IPS-11a (cell line): Measurements from ENCODE around the gene TMEM129.
A peak's percentile ranks its signal among the peaks of the same experiment; 100 is the strongest.

Source experiments
- H3K4me3 ChIP-seq: one replicate; pipeline ENCODE4 v1.5.1; 2013; ENCODE audit warnings: low read depth, low read length, control low read depth

The TMEM129 gene, protein sequence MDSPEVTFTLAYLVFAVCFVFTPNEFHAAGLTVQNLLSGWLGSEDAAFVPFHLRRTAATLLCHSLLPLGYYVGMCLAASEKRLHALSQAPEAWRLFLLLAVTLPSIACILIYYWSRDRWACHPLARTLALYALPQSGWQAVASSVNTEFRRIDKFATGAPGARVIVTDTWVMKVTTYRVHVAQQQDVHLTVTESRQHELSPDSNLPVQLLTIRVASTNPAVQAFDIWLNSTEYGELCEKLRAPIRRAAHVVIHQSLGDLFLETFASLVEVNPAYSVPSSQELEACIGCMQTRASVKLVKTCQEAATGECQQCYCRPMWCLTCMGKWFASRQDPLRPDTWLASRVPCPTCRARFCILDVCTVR

DNA sequence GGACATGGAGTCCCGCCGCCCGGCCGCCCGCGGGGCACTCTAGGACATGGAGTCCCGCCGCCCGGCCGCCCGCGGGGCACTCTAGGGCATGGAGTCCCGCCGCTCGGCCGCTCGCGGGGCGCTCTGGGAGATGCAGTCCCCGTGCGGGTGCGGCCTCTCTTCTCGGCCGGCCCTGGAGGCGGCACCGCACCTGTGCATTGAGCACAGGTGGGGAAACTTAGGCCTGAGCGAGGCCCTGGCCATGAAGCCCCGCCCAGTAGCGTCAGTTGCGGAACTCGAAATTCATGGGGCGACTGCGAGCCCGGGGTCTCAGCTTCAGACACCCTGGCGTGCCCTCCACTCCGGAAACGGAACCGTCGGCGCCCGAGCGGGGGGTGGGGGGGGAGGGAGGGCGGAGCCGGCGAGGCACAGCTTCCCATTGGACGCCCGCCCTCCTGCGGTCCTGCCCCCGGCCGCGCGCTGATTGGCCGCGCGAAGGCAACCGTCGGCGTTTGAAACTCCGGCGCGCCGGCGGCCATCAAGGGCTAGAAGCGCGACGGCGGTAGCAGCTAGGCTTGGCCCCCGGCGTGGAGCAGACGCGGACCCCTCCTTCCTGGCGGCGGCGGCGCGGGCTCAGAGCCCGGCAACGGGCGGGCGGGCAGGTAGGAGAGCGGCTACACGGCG lies at the start of gene TMEM129, which contains the start of gene TACC3:
Gene TMEM129, minus strand, starts transcription at position 321 of the 663 bp plus-strand sequence. CDS start 486 bp downstream, outside the sequence.
Gene TACC3, plus strand, starts transcription at position 519 of the 663 bp plus-strand sequence. CDS start 1,901 bp downstream, outside the sequence.
- peak within 1 kb of the TSS; percentile 83 for H3K4me3 ChIP-seq

DNA sequence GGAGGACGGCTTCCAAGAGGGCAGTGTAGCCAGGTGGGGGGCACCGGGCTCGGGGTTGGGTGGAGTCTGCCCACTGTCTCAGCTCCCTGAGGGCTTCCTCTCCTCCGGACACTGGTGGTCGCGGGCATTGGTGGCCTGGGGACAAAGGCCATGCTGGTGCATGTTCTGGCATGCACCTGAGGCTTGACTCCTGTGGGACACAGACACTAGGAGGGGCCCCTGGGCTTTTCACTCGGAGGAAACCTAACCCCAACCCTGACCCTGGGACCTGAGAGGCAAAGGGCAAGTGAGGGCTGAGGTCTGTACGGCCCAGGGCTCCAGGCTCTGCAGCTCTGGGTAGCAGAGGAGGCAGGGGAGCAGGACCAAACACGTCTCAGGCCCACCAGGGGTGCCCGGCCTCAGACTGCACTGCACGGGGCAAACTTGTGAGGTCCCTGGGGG lies 49.7 kb upstream of the TMEM129 start:
- no peak overlapping the region for H3K4me3 ChIP-seq

DNA sequence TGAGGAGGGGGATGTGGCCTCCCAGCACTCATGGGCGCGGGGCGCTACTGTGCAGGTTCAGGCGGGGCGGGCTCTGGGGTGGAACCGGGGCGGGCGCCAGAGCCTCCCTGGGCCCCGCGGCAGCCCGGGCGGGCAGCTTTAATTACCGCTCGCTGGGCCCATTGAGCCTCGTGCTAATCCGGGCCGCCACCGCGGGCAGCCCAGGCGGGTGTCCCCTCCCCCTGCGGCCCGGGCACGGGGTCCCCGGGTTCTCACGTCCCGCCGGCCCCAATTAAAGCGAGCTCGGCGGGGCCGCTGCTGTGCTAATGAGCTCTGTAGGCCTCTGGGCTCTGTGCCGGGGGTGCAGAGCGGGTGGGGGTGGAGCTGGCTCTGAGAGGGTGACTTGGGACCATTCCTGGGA lies 49.1 kb upstream of the TMEM129 start:
- no peak overlapping the region for H3K4me3 ChIP-seq

DNA sequence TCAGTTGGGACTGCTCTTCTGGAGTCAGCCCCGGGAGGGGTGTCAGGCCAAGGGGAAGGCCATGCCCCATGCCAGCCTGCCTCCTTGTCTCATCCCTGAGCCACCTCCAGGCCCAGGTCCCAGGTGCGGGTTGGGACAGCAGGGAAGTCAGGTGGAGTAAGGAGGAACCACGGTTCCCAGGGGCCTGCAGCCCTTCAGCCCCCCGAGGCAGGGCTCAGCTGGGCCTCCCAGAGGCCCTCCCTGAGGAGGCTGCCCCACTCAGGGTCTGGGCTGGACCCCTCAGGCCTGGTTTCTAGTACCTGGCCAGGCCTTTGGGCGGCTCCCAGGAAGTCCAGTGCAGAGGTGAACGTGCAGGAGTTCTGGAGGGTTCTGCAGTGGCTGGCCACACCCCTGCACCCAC lies 48.6 kb upstream of the TMEM129 start:
- no peak overlapping the region for H3K4me3 ChIP-seq

DNA sequence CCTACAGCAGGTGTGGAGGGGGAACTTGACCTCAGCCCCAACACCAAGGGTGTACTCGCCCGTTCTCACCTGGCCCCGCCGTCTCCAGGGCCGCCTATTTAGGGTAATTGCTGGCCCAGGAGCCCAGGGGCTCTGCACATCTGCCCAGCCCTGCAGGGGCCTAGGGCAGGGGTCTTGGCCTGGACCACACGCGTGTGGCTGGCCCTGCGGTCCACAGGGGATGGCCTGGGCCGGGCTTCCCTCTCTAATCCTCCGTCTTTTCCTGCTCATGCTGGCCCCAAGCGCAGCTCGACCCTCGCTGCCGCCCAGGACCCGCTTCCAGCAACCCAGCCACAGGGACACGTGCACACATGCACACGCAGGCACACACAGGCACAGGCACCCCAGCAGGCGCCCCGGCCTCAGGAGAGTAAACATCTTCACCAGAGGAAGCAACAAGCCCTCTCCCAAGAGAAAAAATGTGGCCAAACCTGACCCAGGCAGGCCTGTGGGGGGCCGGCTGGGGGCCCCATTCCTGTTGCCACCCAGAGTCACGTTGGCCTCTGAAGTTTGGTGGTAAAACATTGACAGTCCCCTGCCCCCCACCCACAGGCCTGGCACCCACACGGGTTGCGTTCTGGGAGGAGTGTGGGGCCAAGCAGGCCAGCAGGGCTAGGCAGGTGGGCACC lies 47.4 kb upstream of the TMEM129 start:
- no peak overlapping the region for H3K4me3 ChIP-seq

DNA sequence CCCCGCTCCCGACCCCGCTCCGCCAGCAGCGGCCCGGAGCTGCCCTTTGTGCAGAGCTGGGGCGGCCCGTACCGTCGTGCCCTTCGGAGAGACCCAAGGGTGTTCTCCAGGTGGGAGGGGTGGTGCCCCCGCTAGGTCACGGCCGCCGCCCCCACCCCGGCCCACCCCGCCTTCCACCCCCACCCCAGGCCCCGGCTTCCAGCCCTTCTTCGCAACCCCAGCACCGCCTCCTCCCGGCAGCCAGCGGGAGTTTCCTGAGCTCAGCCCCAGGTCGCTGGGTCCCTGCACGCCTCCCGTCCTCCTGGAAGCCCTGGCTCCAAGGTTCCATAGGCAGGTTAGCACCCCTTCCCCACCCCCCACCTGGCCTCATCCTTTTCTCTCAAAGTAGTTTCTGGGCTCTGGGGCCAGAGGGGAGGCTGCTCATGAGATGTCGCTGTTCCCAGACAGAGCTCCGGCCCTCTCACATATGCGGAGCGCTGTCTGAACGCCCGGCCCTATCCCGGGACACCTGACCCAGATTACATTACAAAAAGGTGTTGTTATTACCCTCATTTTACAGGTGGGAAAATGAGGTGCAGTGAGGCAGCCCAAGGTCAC lies 46.7 kb upstream of the TMEM129 start:
- H3K4me3 ChIP-seq = peak overlapping the region; percentile 4

DNA sequence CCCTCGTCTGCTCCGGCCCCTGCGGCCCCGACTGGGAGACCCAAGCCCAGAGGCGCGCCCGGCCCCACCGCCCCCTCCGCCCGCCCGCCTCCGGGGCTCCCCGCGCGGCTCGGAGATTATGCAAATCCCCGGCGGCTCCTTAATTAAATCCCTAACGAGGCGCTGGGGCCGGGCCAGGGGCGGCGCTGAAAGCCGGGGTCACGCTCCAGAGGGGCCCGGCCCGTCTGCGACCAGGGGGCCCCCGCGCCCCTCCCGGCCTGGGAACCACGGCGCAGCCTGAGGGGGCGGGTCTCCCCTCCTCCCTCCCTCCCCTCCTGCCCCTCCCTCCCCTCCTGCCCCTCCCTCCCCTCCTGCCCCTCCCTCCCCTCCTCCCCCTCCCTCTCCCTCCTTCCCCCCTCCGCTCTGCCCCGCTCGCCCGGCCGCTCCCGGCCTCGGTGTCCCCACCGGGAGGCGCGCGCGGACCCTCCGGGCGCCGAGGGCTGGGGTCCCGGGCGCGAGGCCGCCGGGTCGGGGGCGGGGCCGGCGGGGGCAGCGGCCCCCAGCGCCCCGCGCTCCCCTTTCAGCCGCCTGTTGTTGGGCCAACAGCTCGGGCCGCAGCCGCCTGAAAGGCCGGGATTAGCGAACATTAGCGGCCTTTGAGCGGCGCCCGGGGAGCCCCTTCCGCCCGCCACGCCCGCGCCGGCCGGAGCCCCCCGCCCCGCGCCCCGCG lies 46.1 kb upstream of the TMEM129 start:
- no peak overlapping the region for H3K4me3 ChIP-seq

DNA sequence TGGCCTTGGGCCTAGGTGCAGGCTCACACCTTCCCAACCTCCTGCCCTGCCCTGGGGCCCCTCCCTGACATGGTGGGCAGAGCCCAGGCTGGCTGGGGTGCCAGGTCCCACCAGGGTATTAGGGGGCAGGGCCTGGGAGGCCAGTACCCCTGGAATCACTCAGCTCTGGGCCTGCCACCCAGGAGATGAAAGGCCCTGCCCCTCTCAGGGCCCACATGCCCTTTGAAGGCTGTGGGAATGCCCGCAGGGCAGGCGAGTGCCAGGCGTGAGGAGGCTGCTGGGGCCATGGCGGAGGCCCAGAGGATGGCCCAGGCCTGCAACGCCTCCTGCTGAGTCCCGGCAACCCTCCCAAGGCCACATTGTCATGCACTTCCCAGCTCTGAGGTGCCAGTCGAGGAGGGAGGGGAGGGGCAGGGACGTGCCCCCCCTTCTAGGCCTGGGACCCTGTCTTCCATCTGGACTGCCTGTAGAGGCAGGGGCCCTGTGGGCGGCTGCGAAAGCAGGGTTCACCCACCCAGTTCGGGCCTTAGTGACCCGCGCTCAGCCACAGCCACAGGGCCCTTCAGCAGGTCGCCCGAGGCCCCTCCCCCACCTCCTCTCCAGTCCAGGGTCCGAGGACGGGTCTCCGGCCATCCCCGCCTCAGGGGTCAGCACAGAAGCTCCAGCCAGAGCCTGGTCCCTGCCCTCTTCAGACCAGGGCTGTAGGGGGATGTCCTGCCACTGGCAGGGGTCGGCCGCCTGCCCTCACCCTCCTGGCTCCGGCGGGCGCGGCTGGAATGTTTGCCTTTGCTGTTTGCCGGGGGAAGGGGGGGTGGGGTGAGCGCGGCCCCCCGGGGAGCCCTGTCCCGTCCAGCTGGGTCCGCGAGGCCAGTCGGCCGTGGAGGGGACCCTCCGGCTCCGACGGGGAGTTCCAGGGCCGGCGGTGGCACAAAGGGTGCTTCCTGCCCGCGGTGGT lies 45.3 kb upstream of the TMEM129 start:
- H3K4me3 ChIP-seq = no peak overlapping the region

DNA sequence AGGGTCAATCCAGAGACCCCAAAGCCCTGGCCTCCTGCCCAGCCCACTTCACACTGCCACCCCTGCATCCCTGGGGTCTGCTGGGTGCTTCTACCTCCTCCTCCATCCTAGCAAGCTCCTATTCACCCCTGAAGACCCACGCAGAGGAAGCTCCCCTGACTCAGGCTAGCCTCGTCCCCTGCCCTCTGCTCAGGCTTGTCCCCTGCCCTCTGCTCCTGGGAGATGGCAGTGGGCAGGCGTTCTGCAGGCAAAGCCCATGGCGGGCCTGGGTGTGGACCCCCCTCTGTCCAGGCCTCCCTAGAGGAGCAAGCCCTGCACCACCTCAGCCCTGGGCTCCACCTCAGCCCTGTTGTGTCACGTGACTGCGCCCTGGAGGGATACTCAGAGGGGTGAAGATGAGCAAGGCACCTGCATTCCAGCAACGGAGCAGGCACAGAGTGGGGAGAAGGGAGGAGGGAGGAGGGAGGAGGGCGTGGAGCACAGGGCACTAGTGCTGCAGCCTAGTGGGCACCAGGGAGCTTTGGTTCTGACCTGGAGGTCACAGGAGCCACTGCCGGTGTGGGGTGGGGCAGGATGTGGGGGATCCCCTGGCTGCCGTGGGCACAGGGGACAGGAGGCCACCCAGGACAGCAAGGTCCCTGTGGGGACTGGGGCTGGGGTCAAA lies 44.4 kb upstream of the TMEM129 start:
- no peak overlapping the region for H3K4me3 ChIP-seq

DNA sequence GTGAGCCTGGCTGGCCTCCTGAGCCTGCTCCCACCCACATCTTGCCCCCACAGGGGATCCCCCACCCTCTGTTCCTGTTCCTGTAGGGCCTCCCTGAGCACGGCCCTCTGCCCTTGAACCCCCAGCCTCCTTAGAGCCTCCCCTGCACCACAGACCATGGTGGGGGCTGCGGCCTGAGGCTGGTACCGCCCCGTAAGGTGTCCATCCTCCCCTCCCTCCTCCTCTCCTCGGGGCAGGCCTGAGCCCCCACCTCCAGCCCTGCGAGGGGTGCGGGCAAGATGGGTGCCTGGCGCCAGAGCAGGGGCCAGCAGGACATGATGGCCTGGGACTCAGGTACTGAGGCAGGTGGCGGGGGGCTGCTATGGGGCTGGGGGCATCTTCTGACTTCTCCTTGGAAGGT lies 43.5 kb upstream of the TMEM129 start:
- no peak overlapping the region for H3K4me3 ChIP-seq

DNA sequence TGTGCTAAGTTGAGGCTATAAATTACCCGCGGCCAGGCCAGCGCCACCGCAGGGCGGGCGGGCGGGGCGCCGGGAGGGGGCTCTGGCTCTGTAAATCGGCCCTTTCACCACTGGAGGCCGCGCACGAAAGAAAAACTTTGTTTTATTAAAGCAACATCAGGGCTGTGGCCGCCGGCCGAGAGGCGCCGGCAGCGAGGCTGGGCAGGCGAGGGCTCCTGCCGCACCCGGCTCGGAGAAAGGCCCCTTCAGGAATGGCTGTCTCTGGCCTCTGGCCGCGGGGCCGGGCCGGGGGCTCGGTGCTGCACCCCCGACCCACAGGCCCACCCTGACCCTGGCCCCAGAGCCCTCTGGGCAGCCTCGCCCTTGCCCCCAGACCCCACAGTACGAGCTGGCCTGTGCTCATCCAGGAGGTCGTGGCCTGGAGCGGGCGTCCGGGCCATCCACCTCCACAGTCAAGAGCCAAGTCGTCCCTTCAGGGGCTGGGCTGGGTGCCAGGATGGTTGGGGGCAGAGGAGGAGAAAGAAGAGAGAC lies 42.5 kb upstream of the TMEM129 start:
- H3K4me3 ChIP-seq = no peak overlapping the region

DNA sequence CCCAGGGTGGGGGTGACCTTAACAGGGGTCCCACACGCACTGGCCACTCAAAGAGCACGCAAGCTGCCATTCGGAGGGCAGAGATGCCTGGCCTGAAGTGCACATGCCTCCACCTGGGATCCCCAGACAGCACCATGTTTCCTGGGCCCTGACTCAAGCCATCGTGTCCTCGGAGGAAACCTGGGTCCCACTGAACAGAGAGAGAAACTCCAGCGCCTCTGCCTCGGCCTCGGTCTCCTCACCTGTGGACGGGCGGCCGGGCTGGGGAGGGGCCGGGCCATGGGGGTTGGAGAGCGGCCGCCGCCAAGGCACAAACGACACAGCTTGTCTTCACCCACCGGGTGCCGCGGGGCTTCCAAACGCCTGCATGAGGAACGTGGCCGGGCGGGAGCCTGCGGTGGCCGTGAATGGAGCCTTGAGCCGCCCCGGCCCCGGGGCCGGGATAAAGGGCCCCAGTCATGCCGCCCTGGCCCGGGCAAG lies 42.0 kb upstream of the TMEM129 start:
- no peak overlapping the region for H3K4me3 ChIP-seq

DNA sequence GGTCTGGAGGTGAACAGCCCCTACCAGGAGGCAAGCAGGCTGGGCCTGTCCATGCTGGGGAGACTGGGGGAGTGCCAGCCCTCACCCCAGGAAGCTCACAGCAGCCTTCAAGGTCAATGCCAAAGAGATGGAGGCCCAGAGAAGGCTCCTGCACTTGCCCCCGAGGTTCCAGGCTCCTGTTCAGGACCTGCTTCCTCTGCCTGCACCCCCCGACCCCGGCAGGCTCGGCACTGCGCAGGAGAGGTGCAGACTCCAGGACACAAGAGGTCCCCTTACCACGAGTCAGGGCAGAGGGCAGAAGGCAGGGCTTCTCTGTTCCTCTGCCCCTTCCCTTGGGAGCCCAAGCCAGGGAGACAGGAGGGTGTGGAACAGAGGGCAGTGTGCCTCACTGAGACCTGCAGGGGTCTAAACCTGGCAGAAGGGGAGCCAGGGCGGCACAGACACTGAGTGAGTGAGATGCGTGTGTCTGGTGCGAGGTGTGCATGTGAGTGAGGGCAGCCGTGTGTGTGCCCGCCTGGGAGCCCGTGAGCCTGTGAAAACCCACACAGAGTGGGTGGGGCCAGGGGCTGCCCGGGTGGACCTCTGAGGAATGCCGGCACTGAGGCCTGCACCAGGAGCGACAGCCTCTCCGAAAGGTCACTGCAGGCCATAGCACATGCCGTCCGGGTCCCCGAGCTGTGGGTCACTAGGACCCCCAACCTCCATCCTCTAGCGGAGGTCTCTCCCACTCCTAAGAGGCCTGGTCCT lies 41.3 kb upstream of the TMEM129 start:
- no peak overlapping the region for H3K4me3 ChIP-seq

DNA sequence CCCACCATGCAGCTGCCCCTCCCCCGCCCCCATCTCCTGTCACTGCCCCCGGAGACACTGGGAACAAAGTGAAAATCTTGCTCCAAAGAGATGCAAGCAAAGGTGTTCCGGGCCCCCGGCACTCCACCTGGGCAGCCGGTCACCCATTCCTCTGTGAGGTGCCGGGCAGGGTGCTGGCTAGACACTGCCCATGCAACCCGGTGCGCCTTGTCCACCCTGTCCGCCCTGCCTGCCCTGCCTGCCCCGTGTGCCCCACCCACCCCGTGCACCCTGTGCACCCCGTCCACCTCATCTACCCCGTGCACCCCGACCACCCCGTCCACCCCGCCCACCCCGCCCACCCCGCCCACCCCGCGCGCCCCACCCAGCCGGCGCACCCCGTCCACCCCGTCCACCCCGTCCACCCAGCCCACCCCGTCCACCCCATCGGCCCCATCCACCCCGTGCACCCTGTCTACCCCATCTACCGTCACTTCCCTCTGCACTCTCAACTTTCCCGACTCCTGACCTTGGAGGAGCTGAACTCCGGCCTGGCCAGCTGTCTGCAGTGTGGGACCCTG lies 40.1 kb upstream of the TMEM129 start:
- H3K4me3 ChIP-seq = no peak overlapping the region

DNA sequence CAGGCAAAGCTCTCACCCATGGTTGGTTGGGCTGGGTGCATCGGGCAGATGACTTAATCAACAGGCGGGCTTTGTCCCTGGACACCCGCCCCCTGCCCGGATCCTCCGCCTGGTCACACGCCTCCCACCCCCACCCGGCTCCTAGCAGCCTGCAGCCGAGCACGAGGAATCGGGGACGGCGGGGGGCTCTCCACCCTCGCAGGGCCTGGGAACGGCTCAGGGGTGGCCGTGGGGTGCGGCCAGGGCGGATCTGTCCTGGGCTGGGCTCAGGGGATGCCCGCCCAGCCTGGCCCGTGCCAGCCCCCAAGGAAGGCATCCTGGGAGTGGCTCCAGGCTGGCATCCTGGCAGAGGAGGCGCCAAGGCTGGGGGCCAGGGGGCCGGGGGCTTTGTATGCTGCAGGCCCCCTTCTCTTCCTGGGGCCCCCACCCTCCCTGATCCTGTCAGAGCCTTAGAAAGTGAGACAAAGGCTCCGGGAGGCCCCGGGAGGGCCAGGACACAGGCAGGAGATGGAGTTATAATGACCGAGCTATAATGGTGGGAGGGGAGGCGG lies 39.5 kb upstream of the TMEM129 start:
- H3K4me3 ChIP-seq = no peak overlapping the region

DNA sequence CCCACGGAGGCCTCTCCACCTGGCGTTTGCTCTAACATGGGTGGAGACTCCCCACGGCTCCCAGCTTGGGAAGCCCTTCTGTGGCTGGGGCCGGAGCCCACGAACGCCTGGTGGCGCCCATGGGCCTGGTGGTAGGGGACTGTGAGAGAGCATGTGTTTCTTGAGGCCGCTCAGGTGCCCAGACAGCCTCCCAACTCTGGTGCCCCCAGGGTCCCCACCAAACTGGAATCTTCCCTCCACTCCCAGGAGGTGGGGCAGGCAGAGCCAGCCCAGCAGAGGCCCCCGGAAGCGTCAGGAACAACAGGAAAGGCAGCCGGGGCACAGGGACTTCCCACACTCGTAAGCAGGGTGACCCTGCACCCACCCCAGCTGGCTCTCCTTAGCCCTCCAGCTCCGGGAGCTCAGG lies 38.7 kb upstream of the TMEM129 start:
- H3K4me3 ChIP-seq = no peak overlapping the region

DNA sequence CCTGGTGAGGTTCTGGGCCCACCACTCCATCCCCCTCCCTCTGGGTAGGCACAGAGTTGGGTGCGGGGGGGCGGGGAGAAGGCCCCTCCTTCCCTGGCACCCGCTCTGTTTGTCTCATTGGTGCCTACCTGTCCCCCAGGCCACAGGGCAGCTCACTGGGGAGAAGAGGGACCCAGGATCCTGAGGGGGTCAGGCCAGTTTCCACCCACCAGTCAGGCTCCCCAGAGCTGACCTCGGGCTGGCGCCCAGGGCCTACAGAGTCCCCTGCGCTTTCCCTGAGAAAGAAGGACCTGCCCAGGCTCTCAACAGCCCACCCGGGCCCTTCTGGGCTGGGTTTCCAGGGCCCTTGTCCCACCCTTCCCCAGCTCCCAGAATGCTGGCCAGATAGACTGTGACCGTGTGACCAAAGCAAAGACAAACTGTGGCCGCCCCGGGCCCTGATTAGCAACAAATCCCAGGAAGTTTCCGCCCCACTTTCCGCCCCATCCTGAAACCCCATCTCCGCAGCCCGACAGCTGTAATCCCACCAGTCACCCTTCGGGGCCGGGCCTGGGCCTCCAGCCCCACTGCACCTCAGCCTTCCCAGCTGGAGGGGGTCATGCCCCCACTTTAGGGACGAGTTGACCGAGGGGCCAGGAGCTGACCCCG lies 38.2 kb upstream of the TMEM129 start:
- no peak overlapping the region for H3K4me3 ChIP-seq
